ES-I3 (cell line): ENCODE results near the gene RPS6KC1.

Source experiments
- H3K36me3 ChIP-seq: 2 replicates; pipeline ENCODE4 v1.6.1; 2013; ENCODE audit warnings: mild to moderate bottlenecking, low read length, control low read depth, moderate library complexity; ENCODE audit not compliant: insufficient read depth
- H3K4me1 ChIP-seq: 2 replicates; pipeline ENCODE4 v1.6.1; 2013; ENCODE audit warnings: mild to moderate bottlenecking, control low read depth, low read length; ENCODE audit not compliant: insufficient read depth
- H3K9ac ChIP-seq: 2 replicates; pipeline ENCODE4 v1.6.1; 2013; ENCODE audit warnings: low read depth, mild to moderate bottlenecking, low read length, moderate library complexity
- H3K9me3 ChIP-seq: 2 replicates; pipeline ENCODE4 v1.6.1; 2013; ENCODE audit warnings: mild to moderate bottlenecking, low read length, moderate library complexity; ENCODE audit not compliant: control insufficient read depth, insufficient read depth

RPS6KC1 gene

DNA sequence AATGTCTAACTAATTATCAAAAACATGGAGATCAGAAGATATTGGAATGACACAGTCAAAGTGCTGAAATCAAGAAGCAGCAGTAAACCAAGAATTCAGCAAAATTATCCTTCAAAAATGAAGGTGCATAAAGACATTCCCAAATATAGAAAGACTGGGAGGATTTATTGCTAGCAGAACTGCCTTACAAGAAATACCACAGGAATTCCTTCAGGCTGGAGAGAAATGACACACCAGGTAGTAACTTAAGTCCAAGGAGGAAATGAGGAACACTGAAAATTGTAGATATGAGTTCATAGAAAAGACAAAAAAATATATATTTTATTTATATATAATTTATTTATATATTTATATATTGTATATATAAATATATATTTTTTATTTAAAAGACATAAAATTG lies 217.2 kb downstream of the RPS6KC1 start:
- no peaks in the 10 kb centered on the region for H3K36me3 ChIP-seq
- no peaks in the 10 kb centered on the region for H3K4me1 ChIP-seq
- no peak overlapping the region for H3K9ac ChIP-seq
- no peaks in the 10 kb centered on the region for H3K9me3 ChIP-seq

DNA sequence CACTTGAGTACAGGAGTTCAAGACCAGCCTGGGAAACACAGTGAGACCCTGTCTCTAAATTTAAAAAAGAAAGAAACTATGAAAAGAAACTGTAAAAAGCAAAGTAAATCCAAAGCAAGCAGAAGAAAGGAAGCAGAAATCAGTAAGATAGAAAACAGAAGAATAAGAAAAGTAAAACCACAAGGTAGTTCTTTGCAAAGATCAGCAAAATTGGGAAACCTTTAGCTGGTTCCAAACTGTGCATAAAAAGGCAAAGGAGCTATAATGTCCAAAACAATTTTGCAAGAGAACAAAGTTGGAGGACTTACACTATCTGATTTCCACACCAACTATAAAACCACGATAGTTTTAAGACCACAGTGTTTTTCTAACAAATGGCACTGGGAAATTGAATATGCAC lies 218.8 kb downstream of the RPS6KC1 start:
- H3K4me1 ChIP-seq = no peaks in the 10 kb centered on the region
- no peak overlapping the region for H3K9ac ChIP-seq
- H3K36me3 ChIP-seq = no peaks in the 10 kb centered on the region

DNA sequence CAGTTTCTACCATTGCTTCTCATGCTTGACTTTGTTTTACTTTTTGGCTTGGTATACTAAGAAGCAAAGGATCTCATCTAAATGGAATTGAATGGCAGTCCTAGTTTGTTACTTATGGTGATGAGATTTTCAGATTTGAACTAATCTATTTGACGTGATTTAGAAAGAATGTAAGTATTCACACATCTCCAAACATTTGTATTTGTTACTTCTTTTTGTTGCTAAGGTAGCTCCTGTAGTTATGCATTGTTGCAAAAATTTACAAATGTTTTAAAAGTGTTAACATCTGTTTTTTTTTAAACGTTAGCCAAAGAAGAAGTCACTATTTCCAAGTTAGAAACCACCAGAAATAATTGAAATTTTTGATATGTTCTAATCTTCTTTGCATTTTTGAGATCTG lies 222.5 kb downstream of the RPS6KC1 start:
- H3K4me1 ChIP-seq = no peaks in the 10 kb centered on the region
- H3K9me3 ChIP-seq = no peaks in the 10 kb centered on the region
- H3K36me3 ChIP-seq = no peaks in the 10 kb centered on the region; the same call in 1 of the 2 replicates
- no peak overlapping the region for H3K9ac ChIP-seq

More for the DNA sequence above, 218.8 kb downstream of the RPS6KC1 start:
- no peaks in the 10 kb centered on the region for H3K9me3 ChIP-seq

DNA sequence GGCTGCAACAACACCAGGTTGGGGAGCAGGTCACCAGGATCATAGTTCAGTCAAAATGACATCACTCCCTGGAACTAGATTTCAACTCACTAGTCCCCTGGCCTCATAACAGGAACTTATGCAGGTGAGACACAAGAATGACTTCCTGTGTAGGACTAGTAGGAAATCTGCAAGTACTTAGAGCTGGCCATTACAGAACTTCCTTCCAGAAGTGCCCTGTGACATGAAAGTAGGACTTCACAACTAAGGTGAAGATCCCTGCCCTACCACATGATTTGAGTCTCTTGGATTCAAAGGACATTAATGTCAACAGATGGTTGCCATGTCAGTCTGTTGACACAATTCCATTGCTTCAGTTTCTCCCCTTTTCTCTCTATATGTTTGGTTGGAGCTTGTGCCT lies 223.1 kb downstream of the RPS6KC1 start:
- Histone ChIP-seq H3K4me1 (no peaks in the 10 kb centered on the region), H3K9ac (no peak overlapping the region), H3K36me3 (no peaks in the 10 kb centered on the region; the same call in 1 of the 2 replicates), H3K9me3 (no peaks in the 10 kb centered on the region)

DNA sequence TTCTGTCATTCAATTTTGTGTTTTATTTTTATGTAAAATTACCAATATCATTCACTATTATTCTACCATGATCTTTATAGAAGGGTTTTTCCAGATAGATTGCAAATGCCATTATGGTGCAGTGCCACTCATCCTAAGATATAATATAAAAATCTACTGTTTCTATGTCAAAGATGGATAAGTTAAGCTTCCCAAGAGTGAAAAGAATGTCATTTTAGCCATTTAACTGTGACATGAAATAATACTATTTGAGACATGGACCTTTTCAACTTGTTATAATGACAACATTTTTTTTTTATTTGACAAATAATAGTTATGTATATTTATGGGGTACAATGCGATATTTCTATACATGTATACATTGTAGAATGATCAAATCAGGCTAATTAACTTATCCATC lies 224.3 kb downstream of the RPS6KC1 start:
- Histone ChIP-seq H3K36me3 (no peaks in the 10 kb centered on the region; the same call in 1 of the 2 replicates), H3K4me1 (no peaks in the 10 kb centered on the region), H3K9me3 (no peaks in the 10 kb centered on the region), H3K9ac (no peak overlapping the region)

DNA sequence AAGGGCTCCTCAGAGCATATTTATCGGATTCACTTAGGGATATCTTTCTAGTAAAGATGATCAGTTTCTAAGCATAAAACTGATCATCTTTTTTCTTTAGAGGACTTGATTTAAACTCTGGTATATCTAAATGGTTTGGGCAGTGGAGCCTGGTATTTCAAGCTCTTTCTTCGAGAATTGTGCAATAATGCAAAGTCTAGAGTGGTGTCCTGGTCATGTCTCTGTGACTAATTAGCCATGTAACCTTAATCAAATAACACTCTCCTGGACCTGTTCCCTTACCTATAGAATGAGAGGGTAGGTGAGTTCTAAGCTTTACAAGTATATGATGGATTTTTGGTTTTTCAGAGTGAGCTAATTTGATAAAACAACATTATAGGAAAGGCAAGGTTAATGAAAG lies 225.2 kb downstream of the RPS6KC1 start:
- Histone ChIP-seq H3K9me3 (no peaks in the 10 kb centered on the region), H3K36me3 (no peaks in the 10 kb centered on the region; the same call in 1 of the 2 replicates), H3K9ac (no peak overlapping the region), H3K4me1 (0 out of 2 replicates have a peak, but pooled peaks cover under 1% of the 10 kb centered on the region)

DNA sequence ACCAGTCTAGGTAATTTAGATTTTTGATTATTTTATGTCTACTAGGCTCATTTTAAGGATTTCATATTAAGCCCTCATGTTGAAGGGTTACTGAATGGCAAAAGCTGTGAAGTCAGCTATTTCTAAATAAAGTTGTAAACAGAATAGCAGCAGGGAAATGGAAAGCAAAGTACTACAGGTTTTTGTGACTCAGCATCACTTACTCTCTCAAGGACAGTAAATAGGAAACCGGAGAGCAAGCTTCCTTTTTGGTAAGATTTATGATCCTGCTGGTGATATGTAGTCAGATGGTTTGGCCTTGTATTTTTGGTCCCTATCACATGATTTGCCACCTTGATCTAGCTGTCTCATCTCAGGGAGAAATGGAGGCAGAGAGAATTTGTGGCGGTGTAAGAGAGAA lies 226.0 kb downstream of the RPS6KC1 start:
- H3K4me1 ChIP-seq = peaks cover 9% of the 10 kb centered on the region

DNA sequence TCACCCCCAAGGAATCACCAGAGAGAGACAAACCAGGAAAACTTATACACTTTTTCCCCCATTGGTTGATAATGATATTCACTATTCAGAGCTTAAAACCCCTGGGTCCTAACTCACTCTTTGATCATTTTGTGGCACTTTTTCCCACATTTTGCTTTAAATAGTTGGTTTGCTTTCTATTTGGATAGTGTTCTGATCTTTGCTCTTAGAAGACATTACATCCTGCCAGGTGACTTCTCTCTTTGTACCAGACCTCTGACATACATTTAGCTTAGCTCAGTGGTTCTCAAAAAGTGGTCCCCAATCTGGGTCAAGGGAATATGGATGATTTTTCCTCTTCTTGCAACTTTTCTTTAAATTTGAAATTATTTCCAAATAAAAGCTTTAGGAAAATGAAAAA lies 228.4 kb downstream of the RPS6KC1 start:
- Histone ChIP-seq H3K36me3 (no peaks in the 10 kb centered on the region; the same call in 1 of the 2 replicates), H3K4me1 (peaks cover 12% of the 10 kb centered on the region), H3K9me3 (no peaks in the 10 kb centered on the region), H3K9ac (no peak overlapping the region)

More for the DNA sequence above, 226.0 kb downstream of the RPS6KC1 start:
- Histone ChIP-seq H3K36me3 (no peaks in the 10 kb centered on the region; the same call in 1 of the 2 replicates), H3K9ac (no peak overlapping the region), H3K9me3 (no peaks in the 10 kb centered on the region)

DNA sequence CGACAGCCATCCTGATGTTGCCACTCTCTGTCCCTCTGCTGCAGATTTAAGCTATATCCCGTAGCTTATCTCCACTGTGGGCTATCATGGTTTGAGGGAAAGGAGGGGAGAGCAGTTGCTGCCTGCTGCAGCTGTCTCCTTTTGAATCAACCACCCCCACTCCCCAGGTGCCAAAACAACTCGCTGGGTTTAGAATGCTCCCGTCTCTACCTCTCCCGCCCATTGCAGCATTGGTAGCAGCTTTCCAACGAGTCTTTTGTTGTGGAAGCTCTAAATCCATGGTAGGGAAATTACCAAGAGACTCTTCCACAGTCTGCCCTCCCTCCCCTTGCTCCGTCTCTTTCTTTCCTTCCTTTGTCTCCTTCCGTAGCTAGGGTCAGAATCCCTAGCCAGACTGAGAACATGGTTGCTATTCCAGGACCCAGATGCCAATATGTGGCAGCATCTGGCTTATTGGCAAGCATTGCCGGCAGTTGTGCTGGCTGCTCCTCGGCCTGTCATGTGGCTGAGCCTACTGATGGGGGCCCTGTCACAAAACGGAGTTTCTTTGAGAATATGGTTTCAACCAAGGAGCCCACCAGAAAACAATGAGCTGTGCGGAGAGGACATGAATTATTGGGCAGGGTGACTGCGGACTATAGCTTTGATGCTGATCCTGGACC lies 230.7 kb downstream of the RPS6KC1 start:
- Histone ChIP-seq H3K4me1 (peaks cover 12% of the 10 kb centered on the region), H3K36me3 (no peaks in the 10 kb centered on the region), H3K9me3 (no peaks in the 10 kb centered on the region), H3K9ac (no peak overlapping the region)

DNA sequence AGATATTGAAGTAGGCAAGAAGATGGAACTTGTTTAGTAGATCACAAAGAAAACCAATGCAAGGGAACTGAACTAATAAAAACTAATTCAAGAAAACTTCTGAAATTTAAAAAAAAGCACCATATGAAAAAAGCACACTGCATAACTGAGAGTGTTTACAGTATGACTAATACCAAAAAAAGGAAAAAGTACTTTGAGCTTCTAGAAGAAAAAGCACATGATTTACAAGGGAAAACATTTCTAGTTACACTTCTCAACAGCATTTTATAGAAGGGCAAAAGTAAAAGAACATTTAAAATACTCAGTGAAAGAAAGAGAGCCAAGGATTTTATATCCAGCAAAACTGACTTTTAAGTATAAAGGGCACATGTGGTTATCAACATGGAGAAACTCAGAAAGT lies 233.6 kb downstream of the RPS6KC1 start:
- Histone ChIP-seq H3K9me3 (no peaks in the 10 kb centered on the region), H3K9ac (no peak overlapping the region), H3K36me3 (no peaks in the 10 kb centered on the region), H3K4me1 (peaks cover 12% of the 10 kb centered on the region)

DNA sequence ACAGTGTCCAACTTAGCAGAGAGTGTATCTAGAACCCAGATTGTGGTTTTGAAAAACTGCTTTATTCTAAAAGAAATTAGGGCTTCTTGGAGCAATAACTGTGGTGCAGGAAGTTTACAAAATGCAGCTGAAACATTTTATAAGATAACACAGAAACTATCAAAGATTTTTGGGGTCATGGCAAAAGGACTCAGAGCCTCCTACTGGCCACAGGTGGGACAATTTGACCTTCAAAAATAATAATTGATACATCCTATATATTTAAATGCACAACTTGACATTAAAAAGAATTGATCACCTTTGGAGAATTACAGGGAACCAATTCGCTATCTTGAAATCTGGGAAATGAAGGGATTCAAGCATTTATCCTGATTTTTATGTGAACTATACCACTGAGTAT lies 235.2 kb downstream of the RPS6KC1 start:
- Histone ChIP-seq H3K4me1 (peaks cover 12% of the 10 kb centered on the region), H3K9ac (no peak overlapping the region), H3K36me3 (no peaks in the 10 kb centered on the region), H3K9me3 (no peaks in the 10 kb centered on the region)

DNA sequence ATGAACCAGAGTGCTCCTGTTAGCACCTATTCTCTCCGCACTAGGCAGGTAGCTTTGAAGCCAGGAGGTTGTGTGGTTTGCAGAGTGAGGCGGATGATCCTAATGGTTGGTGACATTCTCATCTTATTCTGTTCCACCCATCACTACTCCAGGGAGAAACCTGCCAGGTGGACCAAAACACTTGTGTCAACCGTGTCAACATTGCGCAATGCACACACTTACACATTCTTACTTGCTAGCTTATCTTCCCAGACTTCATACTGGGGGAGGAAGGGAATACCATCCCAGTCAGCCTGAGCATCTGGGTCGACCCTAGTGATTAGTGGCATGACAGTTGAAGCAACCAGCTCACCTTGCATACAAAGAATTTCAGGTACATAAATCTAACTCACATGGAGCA lies 236.9 kb downstream of the RPS6KC1 start:
- Histone ChIP-seq H3K9me3 (no peaks in the 10 kb centered on the region), H3K36me3 (no peaks in the 10 kb centered on the region), H3K4me1 (0 out of 2 replicates have a peak, but pooled peaks cover 7% of the 10 kb centered on the region), H3K9ac (no peak overlapping the region)

DNA sequence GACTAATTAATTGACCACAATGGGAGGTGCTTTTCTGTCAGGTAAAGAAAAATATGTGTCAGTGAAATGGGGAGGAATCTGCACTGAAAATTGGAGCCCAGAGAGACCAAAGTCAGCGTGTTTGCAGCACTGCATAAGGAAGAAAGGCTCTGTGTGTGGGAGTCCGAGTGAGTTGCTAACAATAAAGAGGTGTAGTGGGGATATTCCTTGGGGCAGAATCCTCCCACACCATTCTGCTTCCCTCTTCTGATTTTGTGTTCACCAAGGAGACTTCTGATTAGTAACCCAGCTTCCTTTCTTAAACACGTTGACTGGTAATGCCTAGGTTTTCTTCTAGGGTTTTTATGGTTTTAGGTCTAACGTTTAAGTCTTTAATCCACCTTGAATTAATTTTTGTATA lies 240.5 kb downstream of the RPS6KC1 start:
- no peaks in the 10 kb centered on the region for H3K36me3 ChIP-seq
- H3K9me3 ChIP-seq = no peaks in the 10 kb centered on the region
- 0 out of 2 replicates have a peak, but pooled peaks cover 10% of the 10 kb centered on the region for H3K4me1 ChIP-seq
- H3K9ac ChIP-seq = no peak overlapping the region

DNA sequence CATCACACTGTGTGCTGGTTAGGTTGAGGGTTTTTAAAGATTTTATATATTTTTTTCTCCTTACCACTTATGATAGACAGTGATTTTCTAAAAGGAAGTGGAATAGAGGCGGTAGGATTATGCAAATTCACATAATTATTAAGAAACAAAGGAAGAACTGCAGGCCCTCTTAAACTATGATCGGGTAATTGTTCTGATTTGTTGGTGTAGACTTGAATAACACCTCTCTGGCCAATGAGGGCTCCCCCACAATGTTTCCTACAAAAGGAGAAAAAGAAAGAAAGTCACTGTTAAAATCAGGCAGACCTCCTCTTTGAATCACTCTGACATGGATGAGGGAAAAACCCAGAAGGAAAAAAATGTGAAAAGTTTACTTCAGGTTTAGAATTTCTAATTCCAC lies 241.6 kb downstream of the RPS6KC1 start:
- 0 out of 2 replicates have a peak, but pooled peaks cover 10% of the 10 kb centered on the region for H3K4me1 ChIP-seq
- H3K9me3 ChIP-seq = no peaks in the 10 kb centered on the region; the same call in 1 of the 2 replicates
- no peaks in the 10 kb centered on the region for H3K36me3 ChIP-seq
- H3K9ac ChIP-seq = no peak overlapping the region

DNA sequence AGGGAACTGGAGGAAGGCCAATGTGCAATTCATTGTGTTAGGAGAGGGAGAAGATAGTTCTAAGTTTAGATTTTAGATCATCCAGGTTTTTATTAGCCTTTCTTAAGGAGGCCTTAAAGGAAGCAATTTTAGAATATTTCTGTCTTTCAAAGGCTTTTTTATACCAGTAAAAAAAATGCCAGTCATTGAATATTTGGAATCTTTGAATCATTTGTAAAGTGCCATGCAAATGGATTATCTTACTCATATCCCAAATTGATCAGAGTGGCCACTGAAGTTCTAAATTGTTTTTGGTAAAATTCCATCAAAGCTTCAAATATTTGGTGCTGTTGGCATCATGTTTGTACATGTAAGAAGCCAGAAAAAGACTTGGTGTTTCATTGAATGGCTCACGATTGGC lies 244.8 kb downstream of the RPS6KC1 start:
- H3K9me3 ChIP-seq = no peaks in the 10 kb centered on the region; the same call in 1 of the 2 replicates
- H3K36me3 ChIP-seq = no peaks in the 10 kb centered on the region; the same call in 1 of the 2 replicates
- 0 out of 2 replicates have a peak, but pooled peaks cover 10% of the 10 kb centered on the region for H3K4me1 ChIP-seq
- H3K9ac ChIP-seq = no peak overlapping the region
